Motor neuron (in vitro differentiated cells): ENCODE results near the gene RBM39. TPM values are rescaled to one million over a fixed set of nuclear protein-coding genes. Genes with fewer than 3 reads are reported as not detected.

Source experiments
- total RNA-seq, 8 experiments: library from RNA; unstranded; fragments of 300-600 nt; gene quantifications; 2 replicates each; pipeline versions ENCODE4 v1.2.3 to v1.2.4, GENCODE V29; 2022

RBM39 gene
- total RNA-seq, 8 experiments from 2014 or later: 254 to 567 (median 319) TPM

Other genes with a start within 250 kb of the RBM39 start
- under 1 TPM in 1 of 8 experiments, not detected in 7; 0.31 TPM for gene C20orf173, start 212.6 kb downstream of the RBM39 start, total RNA-seq
- 100 to 1,000 TPM; 148 to 328 (median 266) TPM for gene ERGIC3, start 200.2 kb downstream of the RBM39 start, total RNA-seq
- 10 to 100 TPM in 2 of 8 experiments, 1 to 10 TPM in 5, under 1 TPM in 1; 0.36 to 10.5 (median 4.3) TPM for gene SPAG4, start 126.4 kb downstream of the RBM39 start, total RNA-seq
- 100 to 1,000 TPM in 7 of 8 experiments, 10 to 100 TPM in 1; 88.8 to 205 (median 124) TPM for gene CPNE1, start 77.4 kb downstream of the RBM39 start, total RNA-seq
- gene RBM12, start 77.4 kb downstream of the RBM39 start, total RNA-seq: 10 to 100 TPM; 33.1 to 98.0 (median 51.1) TPM
- gene NFS1, start 42.9 kb downstream of the RBM39 start, total RNA-seq: 10 to 100 TPM; 11.1 to 37.2 (median 17.7) TPM
- 100 to 1,000 TPM; 178 to 374 (median 295) TPM for gene ROMO1, start 42.9 kb downstream of the RBM39 start, total RNA-seq
- 10 to 100 TPM; 15.4 to 53.7 (median 31.5) TPM for gene PHF20, start 29.8 kb upstream of the RBM39 start, total RNA-seq
- gene SCAND1, start 212.2 kb upstream of the RBM39 start, total RNA-seq: 10 to 100 TPM; 53.6 to 84.7 (median 63.7) TPM
- gene CNBD2, start 226.3 kb upstream of the RBM39 start, total RNA-seq: 1 to 10 TPM; 2.2 to 8.4 (median 3.8) TPM